NCI-H1436 (cell line): ENCODE data around the gene CGB1.
"Not testable (repeated sequence)": the region's sequence is repeated elsewhere in the genome, so short reads cannot be mapped to it uniquely, and the experiment has no call there.

Source experiments
- DNase-seq: peaks from one replicate; lab custom pipeline; 2025; lab: John Stamatoyannopoulos, UW

Gene CGB1

DNA sequence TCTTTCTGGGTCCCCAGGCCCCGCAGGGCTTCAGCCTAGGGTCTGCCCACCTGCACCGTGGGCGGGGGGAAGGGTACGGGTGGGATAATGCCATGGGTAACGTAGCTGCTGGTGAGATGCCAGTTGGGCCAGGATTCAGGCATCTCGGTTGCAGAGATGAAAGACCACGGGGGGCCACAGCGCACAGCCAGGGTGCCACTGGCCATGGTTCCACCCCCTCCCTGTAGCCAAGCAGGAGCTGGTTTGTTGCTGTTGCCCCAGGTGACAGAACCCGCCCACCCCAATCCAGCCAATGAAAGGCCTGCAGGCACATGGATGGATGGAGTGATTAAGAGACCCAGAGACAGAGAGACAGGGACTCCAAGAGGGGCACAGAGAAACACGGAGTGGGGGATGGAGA lies 21.9 kb upstream of the CGB1 start:
- no peak for DNase-seq

DNA sequence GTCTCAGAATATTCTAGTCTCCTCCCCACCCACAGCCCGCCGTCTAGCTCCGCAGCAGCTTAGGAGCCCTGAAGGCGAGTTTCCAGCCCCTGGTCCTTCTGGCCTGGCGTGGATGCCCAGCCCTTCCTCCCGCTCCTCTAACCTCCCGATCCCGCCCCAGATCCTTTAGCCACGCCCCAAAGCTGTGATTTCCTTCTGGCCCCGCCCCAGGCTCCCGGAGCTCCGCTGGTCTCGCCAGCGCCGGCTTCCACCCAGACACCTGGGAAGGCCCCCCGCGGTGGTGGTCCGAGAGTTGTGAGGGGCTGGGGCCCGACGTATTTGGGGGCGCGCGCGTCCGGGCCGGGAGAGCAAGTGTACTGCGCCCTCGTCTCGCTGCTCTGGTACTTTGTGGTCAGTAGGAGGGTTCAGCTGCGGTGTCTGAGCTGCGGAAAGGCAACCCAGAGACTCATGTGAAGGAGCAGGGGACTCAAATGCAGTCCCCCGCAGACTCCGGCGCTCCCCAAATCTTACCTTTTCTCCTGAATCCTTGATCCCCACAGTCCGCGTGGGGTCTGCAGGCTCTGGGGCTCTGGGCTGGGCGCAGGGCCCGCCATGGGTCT lies 21.0 kb upstream of the CGB1 start, which contains the start of gene CGB7:
TSS of gene CGB7 (minus strand) at position 114 of the 599 bp plus-strand sequence. CDS start 2,374 bp downstream, outside the sequence.
- peak; percentile 30 for DNase-seq

DNA sequence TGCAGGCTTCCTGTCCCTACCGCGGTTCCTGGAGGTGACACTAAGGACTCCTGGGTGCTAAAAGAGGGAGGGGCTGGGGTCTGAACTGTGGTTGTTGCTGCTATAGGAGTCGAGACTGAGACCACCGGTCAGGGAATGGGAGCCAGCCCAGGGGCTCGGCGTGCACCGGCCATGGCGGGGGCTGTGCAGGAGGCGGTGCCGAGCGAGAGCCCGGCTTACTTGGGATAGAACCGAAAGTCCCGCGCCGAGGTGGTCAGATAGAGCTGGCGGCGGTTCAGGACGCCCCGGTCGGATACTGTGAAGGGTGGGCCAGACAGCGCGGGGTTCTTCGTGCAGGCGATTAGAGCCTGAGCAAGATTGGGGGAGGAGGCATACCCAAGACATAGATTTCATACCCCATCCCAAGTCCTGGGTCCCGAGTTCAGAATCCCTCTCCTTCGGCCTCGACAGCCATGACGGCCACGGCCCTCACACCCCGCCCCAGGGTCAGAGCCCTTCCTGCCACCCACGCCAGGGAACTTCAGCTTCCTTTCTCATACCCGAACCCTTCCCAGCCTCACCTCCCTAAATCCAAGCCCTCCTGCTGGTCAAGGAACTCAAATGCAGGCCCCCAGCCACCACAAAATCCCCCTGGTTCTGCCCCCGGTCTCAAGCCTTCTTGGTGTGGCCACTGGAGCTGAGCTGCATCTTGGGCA lies 20.4 kb upstream of the CGB1 start:
- DNase-seq = not testable (repeated sequence)

DNA sequence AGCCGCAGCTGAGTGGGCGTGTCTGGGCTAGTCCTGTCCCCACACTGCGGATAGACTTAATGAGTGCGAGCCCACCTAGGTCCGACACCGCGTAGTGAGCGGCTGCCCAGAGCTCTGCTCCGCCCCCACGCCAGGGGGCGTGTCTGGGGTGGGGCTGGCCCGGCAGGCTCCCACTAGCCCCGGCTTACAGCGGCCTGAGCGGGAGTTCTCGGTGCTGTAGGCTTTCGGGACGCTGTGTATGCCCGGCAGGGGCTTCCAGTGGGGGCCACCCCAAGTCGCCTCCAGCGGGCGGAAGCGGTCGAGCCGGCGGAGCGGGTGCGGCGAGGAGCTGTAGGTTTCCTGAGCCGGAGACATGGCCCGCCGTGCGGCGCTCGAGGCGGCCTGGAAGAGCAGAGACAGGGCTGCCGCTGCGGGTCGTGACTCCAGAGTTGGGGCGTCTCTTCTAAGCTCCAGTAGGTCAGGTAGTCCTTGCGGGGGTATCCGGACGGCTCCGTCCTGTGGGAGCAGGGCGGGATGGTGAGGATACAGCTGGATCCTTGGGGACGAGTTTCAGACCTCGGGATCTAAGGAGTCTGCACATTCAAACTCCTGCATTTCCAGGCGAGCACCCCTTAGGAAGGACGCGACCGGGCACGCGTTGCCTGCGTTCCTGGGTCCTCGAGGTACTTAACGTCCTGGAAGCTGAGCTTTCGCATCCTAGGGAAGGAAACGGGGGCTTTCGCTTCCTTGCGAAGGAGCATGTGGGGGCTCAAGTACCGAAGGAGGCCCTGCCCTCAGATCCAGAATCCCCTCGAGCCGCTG lies 19.6 kb upstream of the CGB1 start:
- peak; percentile 46 for DNase-seq

DNA sequence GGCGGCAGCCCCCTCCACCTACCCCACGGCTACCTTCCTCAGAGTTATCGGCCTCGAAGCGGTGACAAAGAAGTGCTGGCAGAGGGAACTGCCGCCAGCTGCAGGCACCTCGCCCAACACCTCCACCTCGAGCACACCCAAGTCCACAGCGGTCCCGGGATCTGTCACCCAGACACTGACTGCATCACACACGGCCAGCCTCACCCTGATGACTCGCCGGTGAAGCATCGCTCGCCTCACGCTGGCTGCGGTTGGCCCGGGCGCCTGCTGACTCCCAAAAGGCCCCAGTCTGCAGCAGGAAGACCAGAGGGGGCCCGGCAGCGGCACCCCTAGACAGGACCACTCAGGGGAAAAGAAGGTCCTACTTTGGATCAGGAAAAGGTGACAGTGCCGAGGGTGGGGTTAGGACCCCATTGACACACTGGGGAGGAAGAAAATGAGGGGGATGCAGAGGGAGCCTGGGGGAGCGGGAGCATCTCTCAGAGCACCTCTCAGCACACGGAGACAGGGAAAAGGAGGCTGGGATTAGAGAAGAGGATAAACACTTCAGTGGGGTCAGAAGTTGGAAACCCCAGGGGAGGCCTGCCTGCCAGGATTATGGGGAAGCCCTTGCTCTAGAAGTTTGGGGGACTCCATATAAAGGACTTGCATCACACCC lies 13.8 kb upstream of the CGB1 start:
- not testable (repeated sequence) for DNase-seq

DNA sequence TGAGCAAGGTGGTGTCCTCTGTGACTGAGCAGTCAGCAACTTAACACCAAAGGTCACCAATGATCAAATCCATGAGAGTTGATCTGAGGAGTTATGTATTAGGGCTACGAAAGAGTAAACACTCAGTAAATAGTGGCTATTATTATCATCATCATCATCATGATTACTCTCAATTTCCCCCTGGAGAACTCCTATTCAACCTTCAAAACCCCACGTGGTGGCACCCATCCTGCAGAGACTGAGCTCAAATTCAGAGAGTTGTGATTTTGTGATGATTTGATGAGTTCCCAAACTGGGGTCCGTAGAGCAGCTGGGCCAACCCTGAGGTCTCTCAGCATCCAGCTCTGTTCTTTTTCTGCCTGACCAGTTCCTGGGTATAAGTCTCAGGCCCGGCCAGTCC lies 13.1 kb upstream of the CGB1 start:
- not testable (repeated sequence) for DNase-seq

DNA sequence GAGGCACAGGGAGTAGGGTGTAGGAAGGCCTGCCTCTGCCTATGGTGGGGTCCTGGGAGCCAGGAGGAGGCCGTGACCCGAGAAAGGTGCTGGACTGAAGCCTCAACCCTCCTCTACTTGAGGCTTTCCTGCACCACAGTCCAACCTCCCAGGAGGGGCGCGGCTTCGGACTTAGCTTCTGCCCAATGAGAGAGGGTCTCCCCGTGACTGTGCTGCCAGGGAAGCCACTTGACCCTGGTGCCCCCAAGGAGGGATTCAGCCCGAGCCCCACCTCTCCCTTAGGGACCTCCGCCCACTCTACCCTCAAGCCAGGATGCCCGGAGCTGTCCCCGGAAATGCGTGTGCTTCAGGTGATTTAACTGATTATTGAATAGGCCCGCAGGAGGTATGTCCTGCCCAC lies 12.3 kb upstream of the CGB1 start, which contains the start of gene CGB8:
TSS of gene CGB8 (minus strand) at position 101 of the 400 bp plus-strand sequence. CDS start 372 bp downstream, outside the sequence.
- DNase-seq = not testable (repeated sequence)

DNA sequence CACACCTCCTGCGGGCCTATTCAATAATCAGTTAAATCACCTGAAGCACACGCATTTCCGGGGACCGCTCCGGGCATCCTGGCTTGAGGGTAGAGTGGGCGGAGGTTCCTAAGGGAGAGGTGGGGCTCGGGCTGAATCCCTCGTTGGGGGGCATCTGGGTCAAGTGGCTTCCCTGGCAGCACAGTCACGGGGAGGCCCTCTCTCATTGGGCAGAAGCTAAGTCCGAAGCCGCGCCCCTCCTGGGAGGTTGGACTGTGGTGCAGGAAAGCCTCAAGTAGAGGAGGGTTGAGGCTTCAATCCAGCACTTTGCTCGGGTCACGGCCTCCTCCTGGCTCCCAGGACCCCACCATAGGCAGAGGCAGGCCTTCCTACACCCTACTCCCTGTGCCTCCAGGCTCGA lies 6.9 kb upstream of the CGB1 start, which contains the start of gene CGB5:
TSS of gene CGB5 (plus strand) at position 301 of the 400 bp plus-strand sequence. CDS start 362 bp downstream, outside the sequence.
- DNase-seq = not testable (repeated sequence)

DNA sequence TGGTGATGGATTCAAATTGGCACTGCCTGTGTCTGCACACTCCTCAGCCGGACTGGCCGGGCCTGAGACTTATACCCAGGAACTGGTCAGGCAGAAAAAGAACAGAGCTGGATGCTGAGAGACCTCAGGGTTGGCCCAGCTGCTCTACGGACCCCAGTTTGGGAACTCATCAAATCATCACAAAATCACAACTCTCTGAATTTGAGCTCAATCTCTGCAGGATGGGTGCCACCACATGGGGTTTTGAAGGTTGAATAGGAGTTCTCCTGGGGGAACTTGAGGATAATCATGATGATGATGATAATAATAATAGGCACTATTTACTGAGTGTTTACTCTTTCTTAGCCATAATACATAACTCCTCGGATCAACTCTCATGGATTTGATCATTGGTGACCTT lies 6.0 kb upstream of the CGB1 start:
- DNase-seq = not testable (repeated sequence)

DNA sequence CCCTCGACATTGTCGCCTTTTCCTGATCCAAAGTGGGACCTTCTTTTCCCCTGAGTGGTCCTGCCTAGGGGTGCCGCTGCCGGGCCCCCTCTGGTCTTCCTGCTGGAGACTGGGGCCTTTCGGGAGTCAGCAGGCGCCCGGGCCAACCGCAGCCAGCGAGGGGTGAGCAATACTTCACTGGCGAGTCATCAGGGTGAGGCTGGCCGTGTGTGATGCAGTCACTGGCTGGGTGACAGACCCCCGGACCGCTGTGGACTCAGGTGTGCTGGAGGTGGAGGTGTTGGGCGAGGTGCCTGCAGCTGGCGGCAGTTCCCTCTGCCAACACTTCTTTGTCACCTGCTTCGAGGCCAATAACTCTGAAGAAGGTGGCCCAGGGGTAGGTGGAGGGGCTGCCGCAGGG lies 5.5 kb upstream of the CGB1 start:
- no peak for DNase-seq

DNA sequence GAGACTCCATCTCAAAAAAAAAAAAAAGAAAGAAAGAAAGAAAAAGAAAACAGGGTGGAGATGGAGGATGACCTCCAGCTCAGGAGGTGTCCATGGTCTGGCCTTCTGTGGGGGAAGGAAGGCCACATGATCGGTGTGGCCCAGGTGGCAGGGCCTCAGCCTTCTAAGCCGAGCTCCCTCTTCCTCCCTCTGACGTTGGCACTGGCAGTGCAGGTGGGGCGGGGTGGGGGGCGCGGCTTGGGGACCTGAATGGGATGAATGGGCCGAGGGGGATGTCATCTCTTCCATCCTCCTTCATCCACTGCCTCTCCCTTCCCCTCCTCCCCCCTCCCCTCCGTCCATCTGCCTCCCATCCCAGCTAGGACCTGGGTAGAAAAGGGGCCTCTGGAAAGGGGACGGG lies 3.0 kb upstream of the CGB1 start:
- DNase-seq = not testable (repeated sequence)

DNA sequence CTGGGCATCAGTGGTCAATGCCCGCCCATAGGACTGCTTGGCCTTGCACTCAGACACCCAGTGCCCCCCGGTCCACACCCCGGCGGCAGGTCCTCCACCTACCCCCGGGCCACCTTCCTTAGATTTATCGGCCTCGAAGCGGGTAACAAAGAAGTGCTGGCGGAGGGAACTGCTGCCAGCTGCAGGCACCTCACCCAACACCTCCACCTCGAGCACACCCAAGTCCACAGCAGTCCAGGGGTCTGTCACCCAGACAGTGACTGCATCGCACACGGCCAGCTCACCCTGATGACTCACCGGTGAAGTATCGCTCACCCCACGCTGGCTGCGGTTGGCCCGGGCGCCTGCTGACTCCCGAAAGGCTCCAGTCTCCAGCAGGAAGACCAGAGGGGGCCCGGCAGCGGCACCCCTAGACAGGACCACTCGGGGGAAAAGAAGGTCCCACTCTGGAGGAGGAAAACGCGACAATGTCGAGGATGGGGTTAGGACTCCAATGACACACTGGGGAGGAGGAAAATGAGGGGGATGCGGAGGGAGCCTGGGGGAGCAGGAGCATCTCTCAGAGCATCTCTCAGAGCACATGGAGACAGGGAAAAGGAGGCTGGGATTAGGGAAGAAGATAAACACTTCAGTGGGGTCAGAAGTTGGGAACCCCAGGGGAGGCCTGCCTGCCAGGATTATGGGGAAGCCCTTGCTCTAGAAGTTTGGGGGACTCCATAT lies 2.0 kb upstream of the CGB1 start:
- DNase-seq = not testable (repeated sequence)

DNA sequence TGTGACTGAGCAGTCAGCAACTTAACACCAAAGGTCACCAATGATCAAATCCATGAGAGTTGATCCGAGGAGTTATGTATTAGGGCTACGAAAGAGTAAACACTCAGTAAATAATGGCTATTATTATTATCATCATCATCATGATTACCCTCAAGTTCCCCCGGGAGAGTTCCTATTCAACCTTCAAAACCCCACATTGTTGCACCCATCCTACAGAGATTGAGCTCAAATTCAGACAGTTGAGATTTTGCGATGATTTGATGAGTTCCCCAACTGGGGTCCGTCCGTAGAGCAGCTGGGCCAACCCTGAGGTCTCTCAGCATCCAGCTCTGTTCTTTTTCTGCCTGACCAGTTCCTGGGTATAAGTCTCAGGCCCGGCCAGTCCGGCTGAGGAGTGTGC lies 1.4 kb upstream of the CGB1 start:
- DNase-seq = not testable (repeated sequence)

DNA sequence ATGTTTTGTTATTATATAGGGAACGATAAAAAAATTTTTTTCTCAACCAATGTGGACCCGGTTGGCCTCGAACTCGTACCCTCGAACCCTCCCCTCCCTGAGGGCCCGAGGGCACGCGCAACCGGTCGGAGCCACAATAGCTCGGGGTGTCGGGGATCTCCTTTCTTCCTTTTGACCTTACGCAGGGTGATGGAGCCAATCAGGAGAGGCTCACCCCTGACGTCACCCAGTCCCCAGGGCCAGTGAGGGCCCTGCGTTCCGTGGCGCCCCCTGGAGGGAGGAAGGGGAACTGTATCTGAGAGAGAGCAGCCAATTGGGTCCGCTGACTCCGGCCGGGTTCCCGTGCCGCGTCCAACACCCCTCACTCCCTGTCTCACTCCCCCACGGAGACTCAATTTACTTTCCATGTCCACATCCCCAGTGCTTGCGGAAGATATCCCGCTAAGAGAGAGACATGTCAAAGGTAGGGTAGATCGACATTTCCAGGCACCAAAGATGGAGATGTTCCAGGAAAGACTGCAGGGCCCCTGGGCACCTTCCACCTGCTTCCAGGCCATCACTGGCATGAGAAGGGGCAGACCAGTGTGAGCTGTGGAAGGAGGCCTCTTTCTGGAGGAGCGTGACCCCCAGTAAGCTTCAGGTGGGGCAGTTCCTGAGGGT lies 4.9 kb downstream of the CGB1 start, which contains the start of gene CGB2:
TSS of gene CGB2 (plus strand) at position 249 of the 660 bp plus-strand sequence. CDS start at position 455, 206 bp downstream.
- DNase-seq = peak; percentile 91

DNA sequence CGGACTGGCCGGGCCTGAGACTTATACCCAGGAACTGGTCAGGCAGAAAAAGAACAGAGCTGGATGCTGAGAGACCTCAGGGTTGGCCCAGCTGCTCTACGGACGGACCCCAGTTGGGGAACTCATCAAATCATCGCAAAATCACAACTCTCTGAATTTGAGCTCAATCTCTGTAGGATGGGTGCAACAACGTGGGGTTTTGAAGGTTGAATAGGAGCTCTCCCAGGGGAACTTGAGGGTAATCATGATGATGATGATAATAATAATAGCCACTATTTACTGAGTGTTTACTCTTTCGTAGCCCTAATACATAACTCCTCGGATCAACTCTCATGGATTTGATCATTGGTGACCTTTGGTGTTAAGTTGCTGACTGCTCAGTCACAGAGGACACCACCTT lies 6.4 kb downstream of the CGB1 start:
- DNase-seq = not testable (repeated sequence)

DNA sequence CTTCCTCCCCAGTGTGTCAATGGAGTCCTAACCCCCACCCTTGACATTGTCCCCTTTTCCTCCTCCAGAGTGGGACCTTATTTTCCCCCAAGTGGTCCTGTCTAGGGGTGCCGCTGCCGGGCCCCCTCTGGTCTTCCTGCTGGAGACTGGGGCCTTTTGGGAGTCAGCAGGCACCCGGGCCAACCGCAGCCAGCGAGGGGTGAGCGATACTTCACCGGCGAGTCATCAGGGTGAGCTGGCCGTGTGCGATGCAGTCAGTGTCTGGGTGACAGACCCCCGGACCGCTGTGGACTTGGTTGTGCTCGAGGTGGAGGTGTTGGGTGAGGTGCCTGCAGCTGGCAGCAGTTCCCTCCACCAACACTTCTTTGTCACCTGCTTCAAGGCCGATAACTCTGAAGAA lies 6.9 kb downstream of the CGB1 start:
- not testable (repeated sequence) for DNase-seq

DNA sequence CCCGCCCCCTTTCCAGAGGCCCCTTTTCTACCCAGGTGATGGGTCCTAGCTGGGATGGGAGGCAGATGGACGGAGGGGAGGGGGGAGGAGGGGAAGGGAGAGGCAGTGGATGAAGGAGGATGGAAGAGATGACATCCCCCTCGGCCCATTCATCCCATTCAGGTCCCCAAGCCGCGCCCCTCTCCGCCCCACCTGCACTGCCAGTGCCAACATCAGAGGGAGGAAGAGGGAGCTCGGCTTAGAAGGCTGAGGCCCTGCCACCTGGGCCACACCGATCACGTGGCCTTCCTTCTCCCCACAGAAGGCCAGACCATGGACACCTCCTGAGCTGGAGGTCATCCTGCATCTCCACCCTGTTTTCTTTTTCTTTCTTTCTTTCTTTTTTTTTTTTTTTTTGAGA lies 8.0 kb downstream of the CGB1 start:
- not testable (repeated sequence) for DNase-seq

DNA sequence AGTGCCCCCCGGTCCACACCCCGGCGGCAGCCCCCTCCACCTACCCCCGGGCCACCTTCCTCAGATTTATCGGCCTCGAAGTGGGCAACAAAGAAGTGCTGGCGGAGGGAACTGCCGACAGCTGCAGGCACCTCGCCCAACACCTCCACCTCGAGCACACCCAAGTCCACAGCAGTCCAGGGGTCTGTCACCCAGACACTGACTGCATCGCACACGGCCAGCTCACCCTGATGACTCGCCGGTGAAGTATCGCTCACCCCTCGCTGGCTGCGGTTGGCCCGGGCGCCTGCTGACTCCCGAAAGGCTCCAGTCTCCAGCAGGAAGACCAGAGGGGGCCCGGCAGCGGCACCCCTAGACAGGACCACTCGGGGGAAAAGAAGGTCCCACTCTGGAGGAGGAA lies 11.1 kb downstream of the CGB1 start:
- not testable (repeated sequence) for DNase-seq

DNA sequence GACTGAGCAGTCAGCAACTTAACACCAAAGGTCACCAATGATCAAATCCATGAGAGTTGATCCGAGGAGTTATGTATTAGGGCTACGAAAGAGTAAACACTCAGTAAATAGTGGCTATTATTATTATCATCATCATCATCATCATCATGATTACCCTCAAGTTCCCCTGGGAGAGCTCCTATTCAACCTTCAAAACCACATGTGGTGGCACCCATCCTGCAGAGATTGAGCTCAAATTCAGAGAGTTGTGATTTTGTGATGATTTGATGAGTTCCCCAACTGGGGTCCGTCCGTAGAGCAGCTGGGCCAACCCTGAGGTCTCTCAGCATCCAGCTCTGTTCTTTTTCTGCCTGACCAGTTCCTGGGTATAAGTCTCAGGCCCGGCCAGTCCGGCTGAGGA lies 11.6 kb downstream of the CGB1 start:
- DNase-seq = not testable (repeated sequence)

DNA sequence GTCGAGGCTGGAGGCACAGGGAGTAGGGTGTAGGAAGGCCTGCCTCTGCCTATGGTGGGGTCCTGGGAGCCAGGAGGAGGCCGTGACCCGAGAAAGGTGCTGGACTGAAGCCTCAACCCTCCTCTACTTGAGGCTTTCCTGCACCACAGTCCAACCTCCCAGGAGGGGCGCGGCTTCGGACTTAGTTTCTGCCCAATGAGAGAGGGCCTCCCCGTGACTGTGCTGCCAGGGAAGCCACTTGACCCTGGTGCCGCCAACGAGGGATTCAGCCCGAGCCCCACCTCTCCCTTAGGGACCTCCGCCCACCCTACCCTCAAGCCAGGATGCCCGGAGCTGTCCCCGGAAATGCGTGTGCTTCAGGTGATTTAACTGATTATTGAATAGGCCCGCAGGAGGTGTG lies 12.5 kb downstream of the CGB1 start, which contains the start of gene CGB3:
TSS of gene CGB3 (minus strand) at position 101 of the 400 bp plus-strand sequence. CDS start 362 bp downstream, outside the sequence.
- DNase-seq = not testable (repeated sequence)
